B cell (primary cell): ENCODE data around the gene SHROOM2. TPM values are rescaled to one million over a fixed set of nuclear protein-coding genes. Genes with fewer than 3 reads are reported as not detected.

Experiments used
- ATAC-seq: fragments of 200-7000 bp; cut with Tn5 transposase; one replicate; pipeline ENCODE4 v1.10.0; 2021; ENCODE audit warnings: low read depth, mild to moderate bottlenecking, moderate number of reproducible peaks, moderate library complexity
- CTCF ChIA-PET: fragments of 350-600 bp; sonication (Branson Sonifier 250); formaldehyde crosslinking; loops from one replicate; lab custom pipeline; 2021; ENCODE audit warnings: antibody characterized with exemption, inconsistent platforms; lab: Charles Lee
- POLR2A ChIA-PET: fragments of 350-600 bp; sonication (Branson Sonifier 250); formaldehyde crosslinking; loops from one replicate; lab custom pipeline; 2021; ENCODE audit warnings: antibody characterized with exemption; lab: Charles Lee
- DNase-seq: peaks from one replicate; pipeline ENCODE4 v3.0.0; 2013
- H2AFZ ChIP-seq: 2 replicates; pipeline ENCODE4 v1.6.1; 2012; ENCODE audit warnings: mild to moderate bottlenecking, low read depth, low read length; ENCODE audit not compliant: insufficient read depth, poor library complexity, severe bottlenecking
- H3K27ac ChIP-seq, 2 donors: 1 replicate in 1 of 2; 2 replicates in 1 of 2; pipeline ENCODE4 v1.5.1; 2012 to 2013; ENCODE audit warnings: low read length in 2 of 2, mild to moderate bottlenecking in 2 of 2, moderate library complexity in 1 of 2
- H3K27me3 ChIP-seq, 4 experiments: fragments of 200-600 bp in 1 of 4; sonication (generic) in 1 of 4; replicated peaks in 1 of 4; 1 replicate in 2 of 4; 2 replicates in 2 of 4; pipeline versions ENCODE4 v1.6.1 to v1.7.0; 2013 to 2016; ENCODE audit warnings: low read length in 3 of 4, mild to moderate bottlenecking in 2 of 4, mixed read lengths in 1 of 4, moderate library complexity in 1 of 4; ENCODE audit not compliant: insufficient read depth in 4 of 4, control insufficient read depth in 3 of 4; ENCODE audit errors: control extremely low read depth in 1 of 4
- H3K36me3 ChIP-seq, 2 experiments: replicated peaks in 1 of 2; 1 replicate in 1 of 2; 2 replicates in 1 of 2; pipeline versions ENCODE4 v1.6.1 to v1.7.1; 2013; ENCODE audit warnings: low read length in 1 of 2; ENCODE audit not compliant: insufficient read depth in 2 of 2, control insufficient read depth in 1 of 2; ENCODE audit errors: control extremely low read depth in 1 of 2, extremely low read depth in 1 of 2
- H3K4me1 ChIP-seq, 2 donors: fragments of 200-600 bp in 1 of 2; sonication (generic) in 1 of 2; 1 replicate in 1 of 2; 2 replicates in 1 of 2; pipeline versions ENCODE4 v1.5.1 to v1.6.1; 2013 to 2017; ENCODE audit warnings: low read length in 2 of 2; ENCODE audit not compliant: control insufficient read depth in 2 of 2, insufficient read depth in 2 of 2
- H3K4me2 ChIP-seq: replicated peaks from 2 replicates; pipeline ENCODE3; 2012; ENCODE audit warnings: mild to moderate bottlenecking, low read depth, low read length; ENCODE audit not compliant: poor library complexity, severe bottlenecking
- H3K4me3 ChIP-seq, 5 experiments: fragments of 200-600 bp in 1 of 5; sonication (generic) in 1 of 5; 1 replicate in 3 of 5; 2 replicates in 2 of 5; pipeline versions ENCODE4 v1.5.1 to v1.7.0; 2011 to 2016; ENCODE audit warnings: low read length in 4 of 5, mild to moderate bottlenecking in 4 of 5, low read depth in 2 of 5, control low read depth in 1 of 5, moderate library complexity in 1 of 5; ENCODE audit not compliant: insufficient read depth in 1 of 5; ENCODE audit errors: control extremely low read depth in 1 of 5, extremely low read depth in 1 of 5
- H3K79me2 ChIP-seq: fragments of 200-600 bp; sonication (generic); one replicate; pipeline ENCODE4 v1.6.0; 2016; ENCODE audit warnings: low read length; ENCODE audit not compliant: control insufficient read depth, insufficient read depth
- H3K9ac ChIP-seq: fragments of 200-600 bp; sonication (generic); 2 replicates; pipeline ENCODE4 v1.6.1; 2017; ENCODE audit warnings: mild to moderate bottlenecking, low read length, moderate library complexity
- H3K9me3 ChIP-seq, 3 donors: one replicate each; pipeline versions ENCODE4 v1.6.1 to v1.7.1; 2013; ENCODE audit warnings: low read length in 2 of 3; ENCODE audit not compliant: control insufficient read depth in 2 of 3, insufficient read depth in 1 of 3; ENCODE audit errors: control extremely low read depth in 1 of 3
- H4K20me1 ChIP-seq: 2 replicates; pipeline ENCODE4 v1.6.0; 2012; ENCODE audit warnings: mild to moderate bottlenecking, low read length; ENCODE audit not compliant: insufficient read depth, control insufficient read depth, poor library complexity, severe bottlenecking
- H3K27ac Mint-ChIP-seq: one replicate; pipeline ENCODE4 v1.8.0; 2021; ENCODE audit warnings: mixed read lengths
- H3K27me3 Mint-ChIP-seq: one replicate; pipeline ENCODE4 v1.8.0; 2021; ENCODE audit warnings: mixed read lengths
- H3K4me1 Mint-ChIP-seq: one replicate; pipeline ENCODE4 v1.8.0; 2021; ENCODE audit warnings: mixed read lengths
- H3K4me3 Mint-ChIP-seq: one replicate; pipeline ENCODE4 v1.8.0; 2021; ENCODE audit warnings: mixed read lengths
- H3K9me3 Mint-ChIP-seq: one replicate; pipeline ENCODE4 v1.8.0; 2022; ENCODE audit warnings: mixed read lengths; ENCODE audit not compliant: insufficient read depth
- CTCF ChIP-seq: fragments of 200-600 bp; IDR thresholded peaks from one replicate; pipeline ENCODE4 v1.8.0; 2022; ENCODE audit warnings: antibody characterized with exemption, mild to moderate bottlenecking
- EZH2 ChIP-seq: IDR thresholded peaks from 2 replicates; pipeline ENCODE4 v1.6.1; 2012; ENCODE audit warnings: borderline replicate concordance, low read depth, mild to moderate bottlenecking, moderate library complexity, low read length; ENCODE audit not compliant: insufficient read depth, poor library complexity, severe bottlenecking
- WGBS: methylation state at CpG from one replicate; pipeline ENCODE4 v1.1.5; 2013; ENCODE audit warnings: missing lambda C conversion rate; ENCODE audit not compliant: insufficient coverage; 5-methylcytosine and 5-hydroxymethylcytosine counted together
- intact Hi-C: fragments of 100-400 bp; cut with micrococcal nuclease; formaldehyde crosslinking; loops from one replicate; pipeline ENCODE4 v1.10.0; 2022
- polyA plus RNA-seq: library from polyadenylated mRNA; depleted of rRNA; stranded (reverse); fragments of >200 nt; gene quantifications from 2 replicates; pipeline ENCODE4 v1.2.3, GENCODE V29; 2012
- total RNA-seq, 2 donors: library from RNA; stranded (reverse); fragments of 120-200 nt in 1 of 2; gene quantifications; 1 replicate in 1 of 2; 2 replicates in 1 of 2; pipeline versions ENCODE4 v1.2.3 to v1.2.4, GENCODE V29; 2013 to 2022

Gene SHROOM2
- total and polyA plus RNA-seq, 2 donors (not counting 1 experiment from before 2014, with no cell fraction given) = not detected

- peaks cover 0 to 8% (median 0%) of the 10 kb centered on the region in 4 experiments for H3K27me3 ChIP-seq
- no peak for ATAC-seq
- no peak overlapping the region for H3K4me2 ChIP-seq
- Mint-ChIP-seq H3K27me3 (no peaks in the 10 kb centered on the region), H3K9me3 (no peaks in the 10 kb centered on the region), H3K4me1 (peaks cover 22% of the 10 kb centered on the region), H3K4me3 (no peak overlapping the region), H3K27ac (no peak overlapping the region)
- peaks cover 12 to 18% of the 10 kb centered on the region in 2 donors for H3K4me1 ChIP-seq
- ChIA-PET CTCF (no interaction called here), POLR2A (no interaction called here)
- no peak overlapping the region for H3K4me3 ChIP-seq
- no peak for DNase-seq
- H3K27ac ChIP-seq = no peak overlapping the region
- no peaks in the 10 kb centered on the region for H3K9me3 ChIP-seq
- H3K36me3 ChIP-seq = no peaks in the 10 kb centered on the region
- no peaks in the 10 kb centered on the region for H4K20me1 ChIP-seq
- no peaks in the 10 kb centered on the region for H3K79me2 ChIP-seq
- 83% methylated on average over 4 of the region's 7 CpGs for WGBS
- intact Hi-C loops = no loop called here
- no peak overlapping the region for H2AFZ ChIP-seq
- TF ChIP-seq CTCF (no peak), EZH2 (no peak)
- H3K9ac ChIP-seq = no peak overlapping the region
Measured at GRCh38 chrX:9938516-9938915, 152.3 kb downstream of the SHROOM2 start.

GRCh38 chrX:9940421-9940820 is 154.2 kb downstream of the SHROOM2 start:
- H3K9me3 Mint-ChIP-seq = no peaks in the 10 kb centered on the region
- CTCF ChIA-PET = no interaction called here
- Histone ChIP-seq H3K4me3 (no peak overlapping the region), H2AFZ (no peak overlapping the region), H3K27me3 (peaks cover 0 to 8% (median 0%) of the 10 kb centered on the region in 4 experiments), H3K4me1 (peaks cover 12 to 18% of the 10 kb centered on the region in 2 donors), H3K9me3 (no peaks in the 10 kb centered on the region), H3K4me2 (no peak overlapping the region), H4K20me1 (no peaks in the 10 kb centered on the region), H3K79me2 (no peaks in the 10 kb centered on the region), H3K27ac (no peak overlapping the region), H3K9ac (no peak overlapping the region), H3K36me3 (no peaks in the 10 kb centered on the region)
- no peaks in the 10 kb centered on the region for H3K27me3 Mint-ChIP-seq
- intact Hi-C loops = loop anchor here (10.0 kb wide), 1 partner anchor 56 kb away; no protein-coding TSS in a partner anchor
- 27% methylated on average over 11 of the region's 14 CpGs for WGBS
- no peak overlapping the region for H3K27ac Mint-ChIP-seq
- POLR2A ChIA-PET = no interaction called here
- ATAC-seq = no peak
- TF ChIP-seq EZH2 = no peak
- TF ChIP-seq CTCF = no peak
- H3K4me3 Mint-ChIP-seq = no peak overlapping the region
- no peak for DNase-seq
- peaks cover 22% of the 10 kb centered on the region for H3K4me1 Mint-ChIP-seq
